Skeletal muscle tissue (tissue), 4 donors: ENCODE data around the gene ARHGAP26. TPM values are rescaled to one million over a fixed set of nuclear protein-coding genes. Genes with fewer than 3 reads are reported as not detected.

Source experiments
- H3K27ac ChIP-seq: one replicate; pipeline ENCODE4 v1.7.0; 2013; ENCODE audit warnings: mild to moderate bottlenecking, low read depth, low read length, inconsistent platforms
- H3K27me3 ChIP-seq, 3 donors: one replicate each; pipeline ENCODE4 v1.7.0; 2013; ENCODE audit warnings: low read length in 3 of 3; ENCODE audit not compliant: control insufficient read depth in 3 of 3, insufficient read depth in 3 of 3
- H3K36me3 ChIP-seq, 3 donors: one replicate each; pipeline ENCODE4 v1.7.0; 2013; ENCODE audit warnings: low read length in 3 of 3; ENCODE audit not compliant: control insufficient read depth in 3 of 3, insufficient read depth in 3 of 3
- H3K4me1 ChIP-seq, 3 donors: one replicate each; pipeline ENCODE4 v1.7.0; 2013; ENCODE audit warnings: low read length in 3 of 3, mild to moderate bottlenecking in 3 of 3; ENCODE audit not compliant: control insufficient read depth in 3 of 3, insufficient read depth in 3 of 3
- H3K4me3 ChIP-seq, 3 donors: one replicate each; pipeline ENCODE4 v1.7.0; 2013; ENCODE audit warnings: low read length in 3 of 3
- H3K9ac ChIP-seq, 3 donors: one replicate each; pipeline ENCODE4 v1.7.0; 2013; ENCODE audit warnings: low read length in 3 of 3, mild to moderate bottlenecking in 3 of 3, moderate library complexity in 2 of 3, low read depth in 1 of 3
- H3K9me3 ChIP-seq, 3 donors: one replicate each; pipeline ENCODE4 v1.7.0; 2013; ENCODE audit warnings: low read length in 3 of 3; ENCODE audit not compliant: control insufficient read depth in 3 of 3
- total RNA-seq: library from RNA; depleted of rRNA; stranded (reverse); fragments of >200 nt; gene quantifications from one replicate; pipeline ENCODE4 v1.2.3, GENCODE V29; 2014
- donor health status: Osteomylitis.

The ARHGAP26 gene
- total RNA-seq, 1 donor from 2014 or later: 28.7 TPM

GRCh38 chr5:142930395-142931110 lies 160.4 kb downstream of the ARHGAP26 start:
- Histone ChIP-seq H3K36me3 (no peaks in the 10 kb centered on the region), H3K27me3 (no peaks in the 10 kb centered on the region), H3K27ac (peak overlapping the region; percentile 66), H3K4me3 (no peak overlapping the region), H3K9ac (no peak overlapping the region), H3K9me3 (no peaks in the 10 kb centered on the region), H3K4me1 (peaks cover 21 to 31% (median 22%) of the 10 kb centered on the region in 3 donors)

- Histone ChIP-seq H3K4me3 (no peak overlapping the region), H3K9ac (no peak overlapping the region), H3K36me3 (no peaks in the 10 kb centered on the region), H3K4me1 (peaks cover 16 to 25% (median 17%) of the 10 kb centered on the region in 3 donors), H3K27ac (peak overlapping the region; percentile 59), H3K9me3 (no peaks in the 10 kb centered on the region), H3K27me3 (no peaks in the 10 kb centered on the region)
Observed at GRCh38 chr5:142931896-142932686, 161.9 kb downstream of the ARHGAP26 start.

- no peaks in the 10 kb centered on the region for H3K27me3 ChIP-seq
- no peak overlapping the region for H3K9ac ChIP-seq
- H3K9me3 ChIP-seq: no peaks in the 10 kb centered on the region
- H3K27ac ChIP-seq: no peak overlapping the region
- no peaks in the 10 kb centered on the region for H3K36me3 ChIP-seq
- H3K4me3 ChIP-seq: no peak overlapping the region
- peaks cover 21 to 34% (median 27%) of the 10 kb centered on the region in 3 donors for H3K4me1 ChIP-seq
Observed at GRCh38 chr5:142934051-142934762, 164.0 kb downstream of the ARHGAP26 start.

- Histone ChIP-seq H3K9ac (no peak overlapping the region), H3K4me3 (no peak overlapping the region), H3K36me3 (no peaks in the 10 kb centered on the region), H3K9me3 (no peaks in the 10 kb centered on the region), H3K27ac (peak overlapping the region; percentile 32), H3K27me3 (no peaks in the 10 kb centered on the region), H3K4me1 (peaks cover 19 to 31% (median 27%) of the 10 kb centered on the region in 3 donors)
Observed at GRCh38 chr5:142935014-142935413, 164.8 kb downstream of the ARHGAP26 start.

DNA sequence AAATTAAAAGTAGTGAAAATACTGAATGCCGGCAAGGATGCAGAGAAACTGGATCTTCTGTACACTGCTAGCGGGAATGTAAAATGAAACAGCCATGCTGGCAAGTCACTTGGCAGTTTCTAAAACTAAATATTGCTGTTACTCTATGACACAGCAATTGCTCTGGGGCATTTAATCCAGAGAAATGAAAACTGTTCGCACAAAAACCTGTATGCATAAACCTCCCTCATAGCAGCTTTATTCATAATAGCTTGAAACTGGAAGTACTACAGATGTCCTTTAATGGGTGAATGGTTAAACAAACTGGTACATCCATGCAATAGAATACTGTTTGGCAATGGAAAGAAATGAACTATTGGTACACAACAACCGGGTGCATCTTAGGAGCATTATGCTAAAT lies 167.2 kb downstream of the ARHGAP26 start:
- H3K9ac ChIP-seq: peak overlapping the region in 1 of 3 donors; percentile 4
- H3K4me3 ChIP-seq: peak overlapping the region in 1 of 3 donors; percentile 27
- H3K9me3 ChIP-seq: no peaks in the 10 kb centered on the region
- H3K4me1 ChIP-seq: peaks cover 9 to 28% (median 18%) of the 10 kb centered on the region in 3 donors
- H3K36me3 ChIP-seq: no peaks in the 10 kb centered on the region
- H3K27ac ChIP-seq: peak overlapping the region; percentile 31
- no peaks in the 10 kb centered on the region for H3K27me3 ChIP-seq

DNA sequence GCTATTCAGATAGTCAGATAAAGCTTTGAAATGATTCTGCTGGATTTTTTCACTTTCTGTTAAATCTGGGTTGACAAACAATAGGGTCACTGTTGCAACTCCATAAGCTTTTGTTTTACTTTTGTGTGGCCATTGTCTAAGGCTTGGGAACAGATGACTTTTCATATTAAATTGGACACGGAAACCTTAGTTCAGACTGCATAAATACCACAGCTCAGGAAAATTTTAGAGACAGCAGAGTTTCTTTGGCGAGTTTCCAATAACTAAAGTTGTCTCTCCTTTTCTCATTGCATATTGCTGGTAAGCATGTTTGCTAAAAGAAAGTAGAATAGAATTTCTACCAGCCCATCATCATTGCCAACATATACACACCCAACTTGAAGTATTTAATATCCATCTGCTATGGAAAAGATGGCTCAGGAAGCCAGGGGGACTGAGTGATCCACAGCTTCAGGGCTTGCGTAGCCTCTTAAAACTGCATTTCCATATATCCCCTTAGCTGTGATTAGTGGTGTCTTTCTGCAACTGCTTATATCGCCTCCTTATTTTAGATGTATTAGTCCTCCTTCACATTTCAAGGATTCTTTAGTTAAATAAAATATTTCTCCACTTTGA lies 168.2 kb downstream of the ARHGAP26 start:
- no peaks in the 10 kb centered on the region for H3K36me3 ChIP-seq
- no peaks in the 10 kb centered on the region for H3K9me3 ChIP-seq
- peaks cover 9 to 26% (median 18%) of the 10 kb centered on the region in 3 donors for H3K4me1 ChIP-seq
- no peaks in the 10 kb centered on the region for H3K27me3 ChIP-seq
- peak overlapping the region; percentile 6 for H3K27ac ChIP-seq
- no peak overlapping the region for H3K9ac ChIP-seq
- no peak overlapping the region for H3K4me3 ChIP-seq

DNA sequence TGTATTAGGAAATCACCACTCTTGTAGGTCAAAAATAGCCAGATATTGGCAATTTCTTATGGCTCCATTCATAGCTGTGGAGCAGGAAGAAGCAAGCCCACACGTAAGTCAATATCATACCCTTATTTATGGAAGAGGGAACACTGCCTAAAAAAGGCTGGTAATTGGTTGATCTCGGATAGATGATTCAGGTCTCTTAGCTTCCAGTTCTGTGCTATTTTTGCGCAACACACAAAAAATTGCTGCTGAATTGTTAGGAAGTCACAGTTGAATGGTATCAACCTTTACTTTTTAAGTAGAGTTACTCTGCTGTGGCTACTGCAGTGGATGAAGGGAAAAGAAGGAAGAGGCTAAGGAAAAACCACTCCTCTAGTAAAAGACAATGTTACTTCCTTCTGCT lies 168.8 kb downstream of the ARHGAP26 start:
- Histone ChIP-seq H3K4me3 (no peak overlapping the region), H3K9ac (no peak overlapping the region), H3K9me3 (no peaks in the 10 kb centered on the region), H3K27me3 (no peaks in the 10 kb centered on the region), H3K4me1 (peaks cover 9 to 24% (median 18%) of the 10 kb centered on the region in 3 donors), H3K36me3 (no peaks in the 10 kb centered on the region), H3K27ac (peak overlapping the region; percentile 6)

DNA sequence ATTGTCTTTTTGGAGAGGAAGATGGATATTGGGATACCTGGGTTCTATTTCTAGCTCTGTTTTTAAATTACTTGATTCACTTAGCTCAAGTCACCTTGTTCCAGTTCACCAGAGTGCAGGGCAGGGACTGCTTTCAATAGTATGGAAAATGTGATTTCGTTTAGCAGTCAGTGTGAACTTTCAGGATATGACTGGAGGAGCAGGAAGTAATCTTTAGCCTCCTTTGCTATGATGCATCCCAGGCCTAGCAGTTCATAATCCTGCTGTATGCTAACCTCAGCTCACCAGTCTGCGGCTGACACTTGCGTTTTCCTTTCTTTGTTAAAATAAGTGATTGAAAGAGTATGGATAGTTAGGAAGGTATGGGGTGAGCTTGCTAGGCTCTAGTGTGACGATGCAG lies 169.7 kb downstream of the ARHGAP26 start:
- H3K4me3 ChIP-seq: no peak overlapping the region
- H3K36me3 ChIP-seq: no peaks in the 10 kb centered on the region
- peaks cover 9 to 24% (median 14%) of the 10 kb centered on the region in 3 donors for H3K4me1 ChIP-seq
- H3K9me3 ChIP-seq: no peaks in the 10 kb centered on the region
- H3K27ac ChIP-seq: peak overlapping the region; percentile 26
- H3K9ac ChIP-seq: no peak overlapping the region
- H3K27me3 ChIP-seq: no peaks in the 10 kb centered on the region

DNA sequence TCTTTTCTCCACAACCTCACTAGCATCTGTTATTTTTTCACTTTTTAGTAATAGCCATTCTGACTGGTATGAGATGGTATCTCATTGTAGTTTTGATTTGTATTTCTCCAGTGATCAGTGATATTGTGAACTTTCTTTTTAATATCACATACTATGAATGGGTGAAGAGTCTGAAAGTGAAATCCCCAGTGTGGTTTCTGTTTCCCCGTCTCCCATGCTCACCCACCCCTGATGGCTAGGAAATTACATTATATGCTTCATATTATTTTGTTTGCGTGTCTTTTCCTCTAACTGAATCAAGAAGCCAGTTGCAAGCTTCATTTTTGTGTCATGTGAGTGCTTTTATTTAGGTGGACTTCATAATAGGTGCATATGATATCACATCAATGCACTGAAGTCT lies 171.1 kb downstream of the ARHGAP26 start:
- H3K9me3 ChIP-seq: no peaks in the 10 kb centered on the region
- no peaks in the 10 kb centered on the region for H3K36me3 ChIP-seq
- H3K9ac ChIP-seq: no peak overlapping the region
- peaks cover 7 to 15% (median 9%) of the 10 kb centered on the region in 3 donors for H3K4me1 ChIP-seq
- H3K27me3 ChIP-seq: no peaks in the 10 kb centered on the region
- no peak overlapping the region for H3K27ac ChIP-seq
- no peak overlapping the region for H3K4me3 ChIP-seq
